GM15510 (cell line): Measurements from ENCODE around the gene GART.

Experiments used
- POLR2A ChIP-seq: IDR thresholded peaks from 3 replicates; pipeline ENCODE4 v1.6.1; 2011; ENCODE audit warnings: borderline replicate concordance; ENCODE audit not compliant: insufficient read length; ENCODE audit errors: extremely low read depth

Gene GART

GRCh38 chr21:33541756-33542639 lies at the start of gene GART:
Gene GART (minus strand): TSS chr21:33542117. CDS start chr21:33539315, 2,802 bp downstream.
- peak; percentile 84 for TF ChIP-seq POLR2A

GRCh38 chr21:33588485-33589335 lies 46.8 kb upstream of the GART start, which contains the start of gene DONSON:
Gene DONSON (minus strand): TSS chr21:33588684. CDS start chr21:33588641, 43 bp downstream.
- TF ChIP-seq POLR2A = peak; percentile 87

DNA sequence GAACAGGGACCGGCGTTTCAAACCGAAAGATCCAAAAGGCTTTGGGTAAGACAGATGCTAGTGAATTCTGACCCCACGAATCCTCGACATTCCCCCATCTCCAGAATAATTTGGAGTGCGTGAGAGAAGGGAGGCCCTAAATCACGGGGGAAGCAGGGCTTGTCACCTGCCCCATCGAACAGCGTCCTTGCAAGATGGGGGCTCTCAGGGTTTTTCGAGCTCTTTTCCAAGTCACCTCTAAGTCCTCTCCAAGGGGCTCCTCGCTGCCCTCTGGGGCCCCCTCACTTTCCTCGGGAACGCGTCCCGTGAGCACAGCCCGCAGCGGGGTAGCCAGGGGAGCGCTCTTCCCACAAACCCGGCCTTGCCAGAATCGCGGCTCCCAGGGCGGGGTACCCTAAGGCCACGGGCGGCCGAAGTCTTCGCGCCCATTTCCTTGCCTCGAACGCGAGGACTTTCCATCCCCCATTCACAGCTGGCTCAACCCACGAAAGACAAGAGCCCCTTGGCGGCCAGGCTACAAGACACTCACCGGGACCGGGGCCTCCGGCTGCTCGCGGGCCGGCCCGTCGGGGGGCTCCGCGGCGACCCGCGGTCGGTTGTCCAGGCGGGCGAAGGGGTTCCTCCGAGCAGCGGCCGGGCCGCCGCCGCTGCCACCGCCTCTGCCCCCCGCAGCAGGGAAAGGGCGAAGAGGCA lies 46.0 kb upstream of the GART start:
- no peak for TF ChIP-seq POLR2A

- no peak for TF ChIP-seq POLR2A
These were observed 45.0 kb upstream of the GART start for GRCh38 chr21:33586927-33587326.

GRCh38 chr21:33584455-33584854 lies 42.5 kb upstream of the GART start:
- TF ChIP-seq POLR2A = no peak

- TF ChIP-seq POLR2A = no peak
These were observed 37.1 kb upstream of the GART start for GRCh38 chr21:33578959-33579542.

DNA sequence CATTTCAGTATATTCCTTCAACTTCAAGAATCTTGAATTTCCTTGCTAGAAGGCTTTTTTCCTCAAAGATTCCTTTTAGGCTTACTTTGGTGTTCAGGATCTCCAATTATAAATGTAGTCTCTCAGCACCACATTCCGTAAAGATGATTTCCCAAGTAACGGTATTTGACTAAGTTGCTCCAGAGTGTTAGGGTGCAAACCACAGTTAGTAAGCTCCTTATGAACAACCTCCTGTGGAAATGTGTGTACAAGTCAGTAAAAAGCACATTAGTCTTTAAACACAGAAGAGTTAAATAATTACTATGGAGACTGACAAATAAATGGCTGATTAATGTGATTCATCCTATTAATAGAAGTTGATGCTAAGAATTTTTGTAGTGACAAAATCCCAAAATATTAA lies 36.3 kb upstream of the GART start:
- TF ChIP-seq POLR2A = no peak

GRCh38 chr21:33572350-33572749 lies 30.4 kb upstream of the GART start:
- TF ChIP-seq POLR2A = no peak

DNA sequence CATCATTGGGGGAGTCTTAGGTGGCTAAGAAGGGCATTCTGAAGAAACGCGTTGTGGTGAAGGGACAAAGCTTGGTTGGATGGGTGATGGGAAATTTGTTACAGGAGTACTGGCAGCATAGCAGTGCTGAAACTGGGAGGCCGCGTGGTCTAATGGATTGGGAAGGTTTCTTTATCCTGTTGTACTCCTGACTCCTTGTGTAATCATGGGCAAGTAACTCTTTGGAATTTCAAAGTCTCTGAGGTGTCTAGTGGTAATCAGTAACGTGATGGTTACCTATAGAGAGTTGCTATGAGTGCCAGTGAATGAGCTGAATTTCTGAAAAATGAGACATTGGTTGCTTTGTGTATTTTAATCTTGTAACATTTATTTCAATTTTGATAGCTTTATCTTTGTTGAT lies 28.1 kb upstream of the GART start:
- TF ChIP-seq POLR2A = no peak

DNA sequence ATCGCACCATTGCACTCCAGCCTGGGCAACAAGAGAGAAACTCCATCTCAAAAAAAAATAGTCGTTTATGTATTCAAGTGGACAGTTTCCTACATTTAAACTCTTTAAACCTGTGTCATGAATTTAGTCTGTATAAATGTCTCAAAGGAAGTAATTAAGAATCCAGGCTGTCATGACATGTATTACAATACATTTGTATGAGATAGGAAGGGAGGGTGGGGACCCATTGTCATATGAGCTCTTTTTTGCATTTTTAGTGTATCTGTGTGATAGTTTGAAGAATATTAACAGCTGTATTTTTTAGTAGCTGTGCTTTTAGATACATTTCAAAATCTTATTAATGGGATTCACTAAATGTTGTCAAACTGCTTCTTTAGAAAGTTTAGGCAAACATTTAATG lies 26.5 kb upstream of the GART start:
- no peak for TF ChIP-seq POLR2A

DNA sequence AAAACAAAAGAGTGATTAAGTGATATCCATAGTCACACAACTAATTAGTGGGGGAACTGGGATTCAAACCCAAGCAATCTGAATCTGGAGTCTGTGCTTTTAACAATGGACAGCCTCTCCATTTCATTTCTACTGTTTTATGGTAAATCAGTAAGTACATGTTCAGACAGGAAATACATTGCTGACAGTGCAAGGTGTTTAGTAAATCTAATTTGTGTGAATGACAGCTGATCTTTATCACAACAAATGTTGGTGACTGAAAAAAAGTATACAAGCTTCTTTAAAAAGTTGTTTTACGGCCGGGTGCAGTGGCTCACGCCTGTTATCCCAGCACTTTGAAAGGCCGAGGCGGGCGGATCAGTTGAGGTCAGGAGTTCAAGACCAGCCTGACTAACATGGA lies 26.0 kb upstream of the GART start:
- TF ChIP-seq POLR2A = no peak

DNA sequence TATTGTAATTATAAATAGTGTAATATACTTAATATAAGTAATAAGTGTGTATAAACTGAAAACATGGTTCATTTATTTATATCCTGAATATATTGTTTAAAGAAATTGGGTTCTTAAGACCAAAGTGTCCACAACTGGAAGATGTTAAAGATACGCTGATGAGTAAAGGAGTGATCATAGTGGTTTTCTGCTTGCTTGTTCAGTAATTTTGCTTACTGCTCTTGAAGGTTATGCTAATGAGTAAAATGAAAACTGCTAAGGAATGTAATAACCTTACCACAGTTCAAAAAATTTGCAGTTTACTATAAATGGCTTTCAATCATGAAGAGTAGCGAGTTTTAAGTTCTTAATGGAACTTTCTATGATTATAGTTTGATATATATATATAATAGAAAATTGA lies 24.6 kb upstream of the GART start:
- TF ChIP-seq POLR2A = no peak

DNA sequence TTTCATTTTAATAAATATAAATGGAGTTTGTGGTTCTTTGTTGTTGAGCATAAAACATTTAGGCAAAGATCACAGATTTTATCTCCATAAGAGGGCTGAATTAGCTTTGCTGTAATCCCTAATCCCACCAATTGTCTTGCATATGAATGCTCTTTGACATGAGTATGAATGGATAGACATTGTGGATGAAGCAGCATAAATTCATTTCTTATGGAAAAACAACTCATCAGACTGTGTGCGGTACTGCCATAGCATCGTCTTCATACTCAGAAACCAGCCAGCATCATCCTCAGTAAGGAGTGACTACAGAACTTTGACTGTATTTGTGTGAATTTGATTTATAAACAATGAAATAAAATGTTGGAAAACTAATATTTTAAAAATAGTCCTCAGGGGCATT lies 20.5 kb upstream of the GART start:
- no peak for TF ChIP-seq POLR2A

GRCh38 chr21:33561373-33561772 lies 19.5 kb upstream of the GART start:
- TF ChIP-seq POLR2A = no peak

- TF ChIP-seq POLR2A = no peak
These were observed 19.0 kb upstream of the GART start for GRCh38 chr21:33560965-33561364.

- no peak for TF ChIP-seq POLR2A
These were observed 17.9 kb upstream of the GART start for GRCh38 chr21:33559813-33560212.
